Measurements from ENCODE around the gene ZHX3. TPM values are rescaled to one million over a fixed set of nuclear protein-coding genes. Genes with fewer than 3 reads are reported as not detected.

ZHX3 gene
- total RNA-seq, 6 experiments from 2014 or later, result 17.6 to 47.4 (median 26.2) TPM

DNA sequence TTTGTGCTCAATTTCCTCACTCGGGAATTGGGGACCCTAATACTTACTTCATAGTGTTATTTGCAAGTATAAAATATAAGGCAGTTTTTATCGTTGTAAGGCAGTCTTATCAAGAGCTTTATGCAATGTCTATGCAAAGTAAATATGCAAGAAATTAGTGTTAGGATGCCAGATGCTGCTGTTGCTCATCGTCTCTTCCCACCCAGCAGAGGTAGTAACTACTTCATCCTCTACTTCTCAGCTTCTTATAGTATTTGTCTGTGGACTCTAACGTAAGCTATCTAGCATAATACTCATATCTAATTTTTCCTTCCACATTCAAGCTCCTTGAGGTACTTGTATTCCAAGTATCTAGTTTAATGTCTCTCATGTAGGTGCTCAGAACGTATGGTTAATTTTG lies 168.6 kb downstream of the ZHX3 start:
- DNase-seq, result no peak
- Histone ChIP-seq H3K36me3 (no peaks in the 10 kb centered on the region), H3K27ac (no peak overlapping the region), H3K4me3 (no peak overlapping the region), H3K4me1 (no peaks in the 10 kb centered on the region), H3K27me3 (no peaks in the 10 kb centered on the region), H3K9me3 (no peaks in the 10 kb centered on the region)
- intact Hi-C loops (cut with DNase I), result no loop called here
- TF ChIP-seq, protein P1, sequence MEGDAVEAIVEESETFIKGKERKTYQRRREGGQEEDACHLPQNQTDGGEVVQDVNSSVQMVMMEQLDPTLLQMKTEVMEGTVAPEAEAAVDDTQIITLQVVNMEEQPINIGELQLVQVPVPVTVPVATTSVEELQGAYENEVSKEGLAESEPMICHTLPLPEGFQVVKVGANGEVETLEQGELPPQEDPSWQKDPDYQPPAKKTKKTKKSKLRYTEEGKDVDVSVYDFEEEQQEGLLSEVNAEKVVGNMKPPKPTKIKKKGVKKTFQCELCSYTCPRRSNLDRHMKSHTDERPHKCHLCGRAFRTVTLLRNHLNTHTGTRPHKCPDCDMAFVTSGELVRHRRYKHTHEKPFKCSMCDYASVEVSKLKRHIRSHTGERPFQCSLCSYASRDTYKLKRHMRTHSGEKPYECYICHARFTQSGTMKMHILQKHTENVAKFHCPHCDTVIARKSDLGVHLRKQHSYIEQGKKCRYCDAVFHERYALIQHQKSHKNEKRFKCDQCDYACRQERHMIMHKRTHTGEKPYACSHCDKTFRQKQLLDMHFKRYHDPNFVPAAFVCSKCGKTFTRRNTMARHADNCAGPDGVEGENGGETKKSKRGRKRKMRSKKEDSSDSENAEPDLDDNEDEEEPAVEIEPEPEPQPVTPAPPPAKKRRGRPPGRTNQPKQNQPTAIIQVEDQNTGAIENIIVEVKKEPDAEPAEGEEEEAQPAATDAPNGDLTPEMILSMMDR (IDR thresholded peaks at IDR 0.05), result no peak
- no peak for TF ChIP-seq POLR2A (IDR thresholded peaks at IDR 0.05)
- WGBS (ENCODE audit: insufficient coverage, low coverage, low lambda C conversion rate, missing lambda C conversion rate), result 66% methylated on average over 5 of the region's 5 CpGs
- no peak for ATAC-seq

- no peaks in the 10 kb centered on the region for H3K4me1 ChIP-seq
- peak; percentile 49 to 65 (median 59) for ATAC-seq
Measured at GRCh38 chr20:41147767-41148191, 169.8 kb downstream of the ZHX3 start.

DNA sequence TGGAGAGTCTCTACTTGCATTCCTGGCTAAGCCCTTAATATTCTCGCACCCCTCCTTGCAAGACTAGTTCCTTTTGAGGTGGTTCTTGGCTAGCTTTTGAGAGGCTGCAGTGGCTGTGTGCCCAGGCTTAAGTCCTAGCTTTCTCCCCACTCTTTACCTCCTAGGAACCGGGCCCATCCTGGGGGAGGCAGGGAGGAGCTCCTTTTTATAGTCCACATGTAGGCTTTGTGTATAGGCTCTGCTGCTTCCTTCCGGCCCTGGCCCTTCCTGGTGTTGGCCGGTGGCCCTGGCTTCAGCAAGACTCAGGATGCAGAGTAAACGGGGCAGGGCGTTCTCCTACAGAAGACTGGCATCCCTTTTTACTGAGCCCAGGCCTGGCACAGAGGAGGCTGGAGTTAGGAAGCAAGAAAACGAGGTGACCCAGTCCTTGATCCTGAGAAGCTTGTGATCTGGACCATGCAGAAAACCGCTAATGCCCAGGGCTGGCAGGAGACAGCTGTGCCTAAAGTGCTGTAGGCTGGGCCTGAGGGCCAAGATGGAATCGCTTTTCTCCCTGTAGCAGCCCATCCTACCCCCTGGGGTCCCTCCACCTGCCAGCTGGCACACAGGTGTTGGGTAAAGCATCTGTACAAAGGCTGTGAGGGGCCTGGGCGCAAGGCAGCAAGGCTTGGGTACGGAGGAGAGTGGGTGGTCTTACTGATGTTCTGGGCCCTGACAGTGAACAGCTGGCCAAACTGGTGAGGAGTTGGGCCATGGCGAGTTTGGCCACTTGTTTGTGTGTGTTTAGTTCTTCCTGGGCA lies 171.5 kb downstream of the ZHX3 start:
- WGBS (ENCODE audit: insufficient coverage, low coverage, low lambda C conversion rate, missing lambda C conversion rate), result 50% methylated on average over 2 of the region's 12 CpGs
- Histone ChIP-seq H3K27me3 (no peaks in the 10 kb centered on the region), H3K27ac (no peak overlapping the region), H3K4me3 (no peak overlapping the region), H3K9me3 (no peaks in the 10 kb centered on the region), H3K4me1 (no peaks in the 10 kb centered on the region), H3K36me3 (no peaks in the 10 kb centered on the region)
- DNase-seq (no peak), ATAC-seq (peak; percentile 7 to 27 (median 20))
- intact Hi-C loops (cut with DNase I), result no loop called here
- TF ChIP-seq, protein P1 (IDR thresholded peaks at IDR 0.05), result no peak
- TF ChIP-seq POLR2A (IDR thresholded peaks at IDR 0.05), result no peak

More at GRCh38 chr20:41147767-41148191, 169.8 kb downstream of the ZHX3 start:
- TF ChIP-seq, protein P1 (IDR thresholded peaks at IDR 0.05), result no peak
- no peak for TF ChIP-seq POLR2A (IDR thresholded peaks at IDR 0.05)
- DNase-seq, result no peak
- no peak overlapping the region for H3K27ac ChIP-seq
- 52% methylated on average over 4 of the region's 8 CpGs for WGBS (ENCODE audit: insufficient coverage, low coverage, low lambda C conversion rate, missing lambda C conversion rate)
- intact Hi-C loops (cut with DNase I), result no loop called here
- no peaks in the 10 kb centered on the region for H3K36me3 ChIP-seq
- H3K27me3 ChIP-seq, result no peaks in the 10 kb centered on the region
- no peak overlapping the region for H3K4me3 ChIP-seq
- H3K9me3 ChIP-seq, result no peaks in the 10 kb centered on the region

DNA sequence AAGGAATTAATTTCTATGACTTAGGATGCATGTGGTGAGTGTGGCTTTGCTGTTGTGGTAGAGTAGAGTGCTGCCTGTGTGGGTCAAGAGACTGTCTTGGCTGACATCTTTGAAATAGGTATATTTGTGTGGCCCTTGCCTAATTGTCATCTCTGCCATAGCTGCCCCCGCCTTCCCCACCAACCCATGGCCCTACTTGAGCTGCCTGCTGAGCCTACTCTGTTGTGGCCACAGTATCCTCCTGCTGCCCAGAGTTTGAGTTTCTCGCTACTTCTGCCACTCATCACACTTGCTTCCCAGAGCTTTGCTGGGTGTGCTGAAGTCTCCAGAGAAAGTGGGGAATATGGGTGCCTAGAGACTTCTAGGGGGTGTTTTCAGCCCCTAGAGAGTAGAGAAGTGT lies 172.2 kb downstream of the ZHX3 start:
- WGBS (ENCODE audit: insufficient coverage, low coverage, low lambda C conversion rate, missing lambda C conversion rate), result 63% methylated on average over 1 of the region's 2 CpGs
- no peak overlapping the region for H3K4me3 ChIP-seq
- H3K9me3 ChIP-seq, result no peaks in the 10 kb centered on the region
- TF ChIP-seq POLR2A (IDR thresholded peaks at IDR 0.05), result no peak
- TF ChIP-seq, protein P1 (IDR thresholded peaks at IDR 0.05), result no peak
- ATAC-seq (no peak), DNase-seq (no peak)
- intact Hi-C loops (cut with DNase I), result no loop called here
- no peak overlapping the region for H3K27ac ChIP-seq
- no peaks in the 10 kb centered on the region for H3K4me1 ChIP-seq
- no peaks in the 10 kb centered on the region for H3K36me3 ChIP-seq
- no peaks in the 10 kb centered on the region for H3K27me3 ChIP-seq

Measured in right lobe of liver (tissue), 6 donors.